Brain microvascular endothelial cell (primary cell): ENCODE data around the gene ZNF587B.
"Not testable (repeated sequence)": the region's sequence is repeated elsewhere in the genome, so short reads cannot be mapped to it uniquely, and the experiment has no call there.

ENCODE experiments used
- DNase-seq: peaks from one replicate; pipeline ENCODE4 v3.0.0-alpha.2; 2020
- H3K27ac ChIP-seq: fragments of 250-450 bp; sonication (Bioruptor Pico); 2 replicates; pipeline ENCODE4 v1.5.1; 2020; ENCODE audit warnings: mild to moderate bottlenecking, moderate library complexity
- H3K27me3 ChIP-seq: fragments of 250-450 bp; sonication (Bioruptor Pico); replicated peaks from 2 replicates; pipeline ENCODE4 v1.5.1; 2020; ENCODE audit warnings: mild to moderate bottlenecking
- H3K36me3 ChIP-seq: fragments of 250-450 bp; sonication (Bioruptor Pico); replicated peaks from 2 replicates; pipeline ENCODE4 v1.5.1; 2020; ENCODE audit warnings: mild to moderate bottlenecking
- H3K4me3 ChIP-seq: 2 replicates; pipeline ENCODE4 v1.5.1; 2011; ENCODE audit warnings: low read depth, mild to moderate bottlenecking, control low read depth, low read length, moderate library complexity
- in situ Hi-C: cut with HindIII; loops from 2 replicates; pipeline ENCODE4 v1.10.0; 2017; ENCODE audit warnings: low sequenced_read_pairs, low pct_ligation_motif_present
- TF ChIP-seq, protein P1 (sequence below): IDR thresholded peaks from 2 replicates; pipeline ENCODE4 v1.5.1; 2011; ENCODE audit warnings: low read depth, mild to moderate bottlenecking, moderate library complexity, low read length, control low read depth, inconsistent platforms; ENCODE audit errors: missing control alignments

The ZNF587B gene

DNA sequence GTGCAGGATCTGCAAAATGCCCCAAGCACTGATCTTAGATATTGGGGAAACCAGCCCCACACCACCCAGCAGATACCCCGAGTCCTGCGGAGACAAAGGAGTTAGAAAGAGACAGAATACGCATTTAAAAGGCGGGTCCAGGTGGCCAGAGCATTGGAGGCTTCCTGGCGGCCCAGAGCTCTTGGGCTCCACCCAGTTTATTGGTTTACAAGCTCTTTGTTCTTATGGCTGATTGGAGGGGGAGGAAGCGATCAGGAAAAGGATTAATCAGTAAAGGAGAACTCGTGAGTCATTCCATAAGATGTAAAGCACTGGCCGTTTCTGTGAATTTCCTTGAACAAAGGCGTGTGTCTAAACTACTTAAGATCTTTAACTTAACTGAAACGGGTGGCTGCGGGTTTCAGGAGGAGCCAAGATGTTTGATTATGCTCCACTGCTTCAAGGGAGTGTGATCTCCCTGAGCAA, 20.5 kb downstream of the ZNF587B start:
- TF ChIP-seq, protein P1, sequence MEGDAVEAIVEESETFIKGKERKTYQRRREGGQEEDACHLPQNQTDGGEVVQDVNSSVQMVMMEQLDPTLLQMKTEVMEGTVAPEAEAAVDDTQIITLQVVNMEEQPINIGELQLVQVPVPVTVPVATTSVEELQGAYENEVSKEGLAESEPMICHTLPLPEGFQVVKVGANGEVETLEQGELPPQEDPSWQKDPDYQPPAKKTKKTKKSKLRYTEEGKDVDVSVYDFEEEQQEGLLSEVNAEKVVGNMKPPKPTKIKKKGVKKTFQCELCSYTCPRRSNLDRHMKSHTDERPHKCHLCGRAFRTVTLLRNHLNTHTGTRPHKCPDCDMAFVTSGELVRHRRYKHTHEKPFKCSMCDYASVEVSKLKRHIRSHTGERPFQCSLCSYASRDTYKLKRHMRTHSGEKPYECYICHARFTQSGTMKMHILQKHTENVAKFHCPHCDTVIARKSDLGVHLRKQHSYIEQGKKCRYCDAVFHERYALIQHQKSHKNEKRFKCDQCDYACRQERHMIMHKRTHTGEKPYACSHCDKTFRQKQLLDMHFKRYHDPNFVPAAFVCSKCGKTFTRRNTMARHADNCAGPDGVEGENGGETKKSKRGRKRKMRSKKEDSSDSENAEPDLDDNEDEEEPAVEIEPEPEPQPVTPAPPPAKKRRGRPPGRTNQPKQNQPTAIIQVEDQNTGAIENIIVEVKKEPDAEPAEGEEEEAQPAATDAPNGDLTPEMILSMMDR = no peak
- Histone ChIP-seq H3K4me3 (peak overlapping the region; percentile 87), H3K36me3 (peaks cover 12% of the 10 kb centered on the region), H3K27me3 (no peaks in the 10 kb centered on the region), H3K27ac (peak overlapping the region; percentile 68)
- DNase-seq = peak; percentile 23
- in situ Hi-C loops = no loop called here

DNA sequence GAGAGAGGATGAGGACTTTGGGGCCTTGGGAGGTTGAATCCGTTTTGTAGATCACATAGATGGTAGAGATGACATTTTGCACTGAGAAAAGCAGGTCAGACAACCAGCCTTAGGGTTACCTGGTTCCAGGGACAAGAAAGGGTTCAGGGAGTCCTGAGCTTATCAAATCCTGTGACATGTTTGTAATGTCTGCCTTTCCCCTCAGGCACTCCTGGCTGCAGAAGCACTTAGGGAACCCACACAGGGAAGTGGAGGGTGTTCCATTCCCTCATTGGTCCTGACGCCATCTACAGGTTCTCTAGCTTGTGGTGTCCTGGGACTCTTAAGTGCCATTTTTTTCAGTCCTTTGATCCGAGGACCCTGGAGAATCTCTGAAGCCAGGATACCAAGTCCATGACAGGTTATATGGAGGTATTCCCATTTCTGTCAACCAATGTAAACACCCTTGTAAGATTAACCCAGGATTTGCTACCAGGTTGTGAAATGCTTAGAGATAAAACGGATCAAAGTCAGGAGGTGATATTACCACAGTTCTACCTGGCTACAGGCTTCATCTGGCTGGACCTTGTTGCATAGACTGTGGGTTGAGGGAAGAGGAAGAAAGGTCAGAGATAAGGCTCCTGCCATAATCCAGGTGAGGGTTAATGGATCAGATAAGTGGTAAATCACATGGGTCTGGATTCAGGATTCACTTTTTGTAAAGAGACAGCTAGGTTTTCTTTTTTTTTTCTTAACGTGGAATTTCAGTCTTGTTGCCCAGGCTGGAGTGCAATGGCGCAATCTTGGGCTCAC, 21.9 kb downstream of the ZNF587B start:
- in situ Hi-C loops, H3K27me3 ChIP-seq, DNase-seq, H3K4me3 ChIP-seq, H3K27ac ChIP-seq: not testable (repeated sequence)
- H3K36me3 ChIP-seq = peaks cover 21% of the 10 kb centered on the region

DNA sequence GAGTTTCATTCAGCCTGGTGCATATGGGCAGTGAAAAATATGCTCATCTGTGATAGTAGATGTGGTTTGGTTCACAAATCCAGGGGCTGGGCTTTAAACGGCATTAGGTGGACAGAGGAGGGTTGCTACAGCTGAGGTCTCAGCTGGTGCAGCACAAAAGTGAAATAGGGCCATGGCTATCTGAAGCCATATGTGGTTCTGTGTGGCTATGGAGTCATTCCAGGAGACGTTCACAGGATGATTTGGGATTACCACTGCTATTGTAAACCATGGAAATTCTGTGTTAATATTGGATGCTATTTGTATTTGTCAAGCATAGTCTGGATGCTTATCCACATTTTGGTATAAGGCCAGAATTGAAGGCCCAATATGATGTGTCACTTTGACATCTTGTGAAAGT, 24.0 kb downstream of the ZNF587B start:
- in situ Hi-C loops, DNase-seq, H3K27ac ChIP-seq, H3K4me3 ChIP-seq, H3K27me3 ChIP-seq: not testable (repeated sequence)
- H3K36me3 ChIP-seq = peaks cover 30% of the 10 kb centered on the region

DNA sequence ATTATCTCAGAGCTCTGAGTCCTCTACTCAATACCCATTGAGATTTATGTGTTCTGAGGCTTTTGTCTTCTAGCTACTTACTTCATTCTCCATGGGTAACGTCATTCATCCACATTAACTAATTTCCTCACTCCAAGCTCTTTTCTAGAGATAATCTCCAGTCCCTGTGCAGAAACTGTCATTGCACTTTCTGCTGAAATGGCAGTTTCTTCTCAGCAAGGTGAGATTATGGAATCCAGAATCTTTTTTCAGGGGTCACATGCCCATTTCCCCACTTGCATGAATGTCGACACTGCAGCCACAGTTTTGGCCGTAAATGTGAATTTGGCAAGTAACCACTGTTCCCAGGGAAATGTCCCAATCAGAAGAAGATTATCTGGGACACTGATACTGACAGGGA, 32.3 kb downstream of the ZNF587B start:
- H3K27ac ChIP-seq, in situ Hi-C loops, DNase-seq, H3K4me3 ChIP-seq, H3K27me3 ChIP-seq: not testable (repeated sequence)
- H3K36me3 ChIP-seq = peaks cover 65% of the 10 kb centered on the region

DNA sequence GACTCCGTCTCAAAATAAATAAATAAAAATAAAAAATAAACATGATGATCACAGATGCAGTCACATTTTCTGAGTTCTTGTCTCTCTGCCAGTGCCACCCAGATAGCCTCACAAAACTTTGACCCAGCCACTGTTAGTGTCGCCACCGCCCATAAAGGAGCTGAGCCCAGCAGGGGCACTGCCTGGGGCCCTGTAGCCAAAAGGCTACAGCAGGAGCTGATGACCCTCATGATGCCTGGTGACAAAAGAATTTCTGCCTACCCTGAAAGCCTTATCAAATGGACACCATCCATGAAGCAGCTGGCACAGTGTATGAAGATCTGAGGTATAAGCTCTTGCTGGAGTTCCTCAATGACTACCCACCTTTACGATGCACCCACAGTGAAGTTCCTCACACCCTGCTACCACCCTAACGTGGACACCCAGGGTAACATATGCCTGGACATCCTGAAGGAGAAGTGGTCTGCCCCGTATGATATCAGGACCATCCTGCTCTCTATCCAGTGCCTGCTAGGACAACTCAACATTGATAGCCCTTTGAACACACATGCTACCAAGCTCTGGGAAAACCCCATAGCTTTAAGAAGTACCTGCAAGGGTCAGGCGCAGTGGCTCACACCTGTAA, 37.9 kb downstream of the ZNF587B start:
- H3K36me3 ChIP-seq = peaks cover 46% of the 10 kb centered on the region
- TF ChIP-seq, protein P1 = no peak
- DNase-seq = no peak
- in situ Hi-C loops = no loop called here
- no peak overlapping the region for H3K4me3 ChIP-seq
- no peaks in the 10 kb centered on the region for H3K27me3 ChIP-seq
- no peak overlapping the region for H3K27ac ChIP-seq

DNA sequence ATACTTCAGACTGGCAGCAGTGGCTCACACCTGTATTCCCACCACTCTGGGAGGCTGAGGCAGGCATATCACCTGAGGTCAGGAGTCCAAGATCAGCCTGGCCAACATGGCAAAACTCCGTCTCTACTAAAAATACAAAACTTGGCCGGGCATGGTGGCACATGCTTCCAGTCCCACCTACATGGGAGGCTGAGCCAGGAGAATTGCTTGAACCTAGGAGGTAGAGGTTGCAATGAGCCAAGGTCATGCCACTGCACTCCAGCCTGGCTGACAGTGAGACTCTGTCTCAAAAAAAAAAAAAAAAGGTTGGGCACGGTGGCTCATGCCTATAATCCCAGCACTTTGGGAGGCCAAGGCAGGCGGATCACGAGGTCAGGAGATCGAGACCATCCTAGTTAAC, 39.6 kb downstream of the ZNF587B start:
- H3K4me3 ChIP-seq, DNase-seq, in situ Hi-C loops, H3K27ac ChIP-seq, H3K27me3 ChIP-seq: not testable (repeated sequence)
- peaks cover 48% of the 10 kb centered on the region for H3K36me3 ChIP-seq

DNA sequence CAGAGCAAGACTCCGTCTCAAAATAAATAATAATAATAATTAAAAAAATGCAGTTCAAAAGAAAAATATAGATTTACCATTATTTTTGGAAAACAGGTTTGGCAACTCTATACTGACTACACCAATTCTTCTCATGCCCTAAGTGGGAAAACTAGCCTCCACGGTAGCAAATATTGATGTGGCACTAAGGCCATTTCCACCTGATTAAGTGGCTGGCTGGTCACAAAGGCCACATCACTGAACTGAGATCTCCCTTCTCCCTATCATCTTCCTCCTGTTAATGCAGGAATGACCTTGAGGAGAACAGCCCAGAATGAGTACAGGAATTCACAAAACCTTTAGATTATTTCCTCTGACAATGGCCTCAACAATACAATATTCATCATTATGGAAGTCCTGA, 40.1 kb downstream of the ZNF587B start:
- no peak overlapping the region for H3K4me3 ChIP-seq
- no peak for DNase-seq
- in situ Hi-C loops = no loop called here
- TF ChIP-seq, protein P1 = no peak
- peaks cover 46% of the 10 kb centered on the region for H3K36me3 ChIP-seq
- no peaks in the 10 kb centered on the region for H3K27me3 ChIP-seq
- H3K27ac ChIP-seq = no peak overlapping the region
